ENCODE measurements around the gene SEZ6. TPM values are rescaled to one million over a fixed set of nuclear protein-coding genes. Genes with fewer than 3 reads are reported as not detected.
A peak's percentile ranks its signal among the peaks of the same experiment; 100 is the strongest.

The SEZ6 gene
- total and polyA plus RNA-seq, 10 of the 15 experiments (the other 5 are each of a cell fraction or from before 2014, with no cell fraction given): 0.05 to 0.87 (median 0.17) TPM; not detected in 4

GRCh38 chr17:28951991-28952975 is 53.5 kb downstream of the SEZ6 start (continued):
- TF ChIP-seq, protein P1, sequence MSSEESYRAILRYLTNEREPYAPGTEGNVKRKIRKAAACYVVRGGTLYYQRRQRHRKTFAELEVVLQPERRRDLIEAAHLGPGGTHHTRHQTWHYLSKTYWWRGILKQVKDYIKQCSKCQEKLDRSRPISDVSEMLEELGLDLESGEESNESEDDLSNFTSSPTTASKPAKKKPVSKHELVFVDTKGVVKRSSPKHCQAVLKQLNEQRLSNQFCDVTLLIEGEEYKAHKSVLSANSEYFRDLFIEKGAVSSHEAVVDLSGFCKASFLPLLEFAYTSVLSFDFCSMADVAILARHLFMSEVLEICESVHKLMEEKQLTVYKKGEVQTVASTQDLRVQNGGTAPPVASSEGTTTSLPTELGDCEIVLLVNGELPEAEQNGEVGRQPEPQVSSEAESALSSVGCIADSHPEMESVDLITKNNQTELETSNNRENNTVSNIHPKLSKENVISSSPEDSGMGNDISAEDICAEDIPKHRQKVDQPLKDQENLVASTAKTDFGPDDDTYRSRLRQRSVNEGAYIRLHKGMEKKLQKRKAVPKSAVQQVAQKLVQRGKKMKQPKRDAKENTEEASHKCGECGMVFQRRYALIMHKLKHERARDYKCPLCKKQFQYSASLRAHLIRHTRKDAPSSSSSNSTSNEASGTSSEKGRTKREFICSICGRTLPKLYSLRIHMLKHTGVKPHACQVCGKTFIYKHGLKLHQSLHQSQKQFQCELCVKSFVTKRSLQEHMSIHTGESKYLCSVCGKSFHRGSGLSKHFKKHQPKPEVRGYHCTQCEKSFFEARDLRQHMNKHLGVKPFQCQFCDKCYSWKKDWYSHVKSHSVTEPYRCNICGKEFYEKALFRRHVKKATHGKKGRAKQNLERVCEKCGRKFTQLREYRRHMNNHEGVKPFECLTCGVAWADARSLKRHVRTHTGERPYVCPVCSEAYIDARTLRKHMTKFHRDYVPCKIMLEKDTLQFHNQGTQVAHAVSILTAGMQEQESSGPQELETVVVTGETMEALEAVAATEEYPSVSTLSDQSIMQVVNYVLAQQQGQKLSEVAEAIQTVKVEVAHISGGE (CRISPR knock-in tag; IDR thresholded peaks at IDR 0.05): no peak
- TF ChIP-seq HCFC1 (IDR thresholded peaks at IDR 0.05; ENCODE audit: low read length) (peak; percentile 100), ATF7 (IDR thresholded peaks at IDR 0.05; ENCODE audit: low read depth) (peak; percentile 71), NKRF (conservative IDR thresholded peaks at IDR 0.05) (0 out of 2 replicates have a peak, but pooled peaks have one; percentile 47), TCF12 (IDR thresholded peaks at IDR 0.05; ENCODE audit: low read depth, low read length) (no peak), MXI1 (IDR thresholded peaks at IDR 0.05; ENCODE audit: low read depth, low read length) (peak; percentile 89), STAT3 (IDR thresholded peaks at IDR 0.05; ENCODE audit: low read depth, low read length) (peak; percentile 53; the same call in 1 of the 2 replicates), CREM (IDR thresholded peaks at IDR 0.05; ENCODE audit: low read depth) (peak; percentile 97)

Data from GM12878 (cell line).